Sigmoid colon (tissue), 4 donors: ENCODE measurements around the gene CYP11A1.

Source experiments
- CTCF ChIP-seq, 4 experiments: fragments of 450-650 bp in 3 of 4; fragments of 200-600 bp in 1 of 4; IDR thresholded peaks; one replicate each; pipeline ENCODE4 v1.5.1; 2016 to 2019; ENCODE audit warnings: antibody characterized with exemption in 4 of 4, mild to moderate bottlenecking in 3 of 4, moderate library complexity in 2 of 4
- POLR2A ChIP-seq, 2 donors: fragments of 450-650 bp; IDR thresholded peaks; one replicate each; pipeline ENCODE4 v1.6.1; 2016; ENCODE audit warnings: antibody characterized with exemption in 2 of 2, mild to moderate bottlenecking in 2 of 2, moderate library complexity in 2 of 2
- POLR2AphosphoS5 ChIP-seq, 4 donors: sonication (generic); formaldehyde crosslinking; IDR thresholded peaks; one replicate each; pipeline ENCODE4 v1.6.1; 2017; ENCODE audit warnings: antibody characterized with exemption in 4 of 4

GRCh38 chr15:74333093-74333492 is 34.4 kb downstream of the CYP11A1 start:
- no peak for TF ChIP-seq POLR2AphosphoS5 (IDR thresholded peaks at IDR 0.05)
- TF ChIP-seq POLR2A (IDR thresholded peaks at IDR 0.05), result no peak
- TF ChIP-seq CTCF (IDR thresholded peaks at IDR 0.05), result no peak
